HG03439 (cell line): Measurements from ENCODE around the gene ASB17.
A peak's percentile ranks its signal among the peaks of the same experiment; 100 is the strongest.
"Not testable (repeated sequence)": the region's sequence is repeated elsewhere in the genome, so short reads cannot be mapped to it uniquely, and the experiment has no call there.

Source experiments
- ATAC-seq: cut with Tn5 transposase; IDR thresholded peaks from one replicate; pipeline ENCODE4 v1.9.1; 2021; ENCODE audit warnings: mild to moderate bottlenecking, moderate library complexity; ENCODE audit not compliant: unreplicated experiment

ASB17 gene, protein sequence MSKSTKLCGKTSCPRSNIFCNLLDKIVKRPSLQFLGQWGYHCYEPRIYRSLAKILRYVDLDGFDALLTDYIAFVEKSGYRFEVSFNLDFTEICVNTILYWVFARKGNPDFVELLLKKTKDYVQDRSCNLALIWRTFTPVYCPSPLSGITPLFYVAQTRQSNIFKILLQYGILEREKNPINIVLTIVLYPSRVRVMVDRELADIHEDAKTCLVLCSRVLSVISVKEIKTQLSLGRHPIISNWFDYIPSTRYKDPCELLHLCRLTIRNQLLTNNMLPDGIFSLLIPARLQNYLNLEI

DNA sequence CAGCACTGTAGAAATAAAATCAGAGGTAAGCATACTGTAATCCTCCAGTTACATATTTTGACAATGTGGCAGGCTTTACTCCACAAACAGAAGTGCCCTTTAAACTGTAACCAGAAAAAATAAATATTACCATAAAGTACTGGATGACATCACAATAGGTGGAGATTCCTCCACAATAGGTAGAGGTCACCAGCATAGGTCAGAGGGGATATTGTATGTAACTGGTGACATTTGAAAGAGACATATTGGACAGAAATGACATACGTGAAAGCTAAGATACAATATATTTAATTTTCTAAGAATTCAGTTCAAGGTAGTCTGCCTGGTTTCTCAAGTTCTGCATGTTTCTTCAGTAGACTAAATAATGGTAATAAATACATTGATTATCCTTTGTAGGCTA lies at the start of gene ASB17:
Gene ASB17 (minus strand): TSS at position 101 of the 400 bp plus-strand sequence. CDS start 113 bp downstream, outside the sequence.
- no peak for ATAC-seq

DNA sequence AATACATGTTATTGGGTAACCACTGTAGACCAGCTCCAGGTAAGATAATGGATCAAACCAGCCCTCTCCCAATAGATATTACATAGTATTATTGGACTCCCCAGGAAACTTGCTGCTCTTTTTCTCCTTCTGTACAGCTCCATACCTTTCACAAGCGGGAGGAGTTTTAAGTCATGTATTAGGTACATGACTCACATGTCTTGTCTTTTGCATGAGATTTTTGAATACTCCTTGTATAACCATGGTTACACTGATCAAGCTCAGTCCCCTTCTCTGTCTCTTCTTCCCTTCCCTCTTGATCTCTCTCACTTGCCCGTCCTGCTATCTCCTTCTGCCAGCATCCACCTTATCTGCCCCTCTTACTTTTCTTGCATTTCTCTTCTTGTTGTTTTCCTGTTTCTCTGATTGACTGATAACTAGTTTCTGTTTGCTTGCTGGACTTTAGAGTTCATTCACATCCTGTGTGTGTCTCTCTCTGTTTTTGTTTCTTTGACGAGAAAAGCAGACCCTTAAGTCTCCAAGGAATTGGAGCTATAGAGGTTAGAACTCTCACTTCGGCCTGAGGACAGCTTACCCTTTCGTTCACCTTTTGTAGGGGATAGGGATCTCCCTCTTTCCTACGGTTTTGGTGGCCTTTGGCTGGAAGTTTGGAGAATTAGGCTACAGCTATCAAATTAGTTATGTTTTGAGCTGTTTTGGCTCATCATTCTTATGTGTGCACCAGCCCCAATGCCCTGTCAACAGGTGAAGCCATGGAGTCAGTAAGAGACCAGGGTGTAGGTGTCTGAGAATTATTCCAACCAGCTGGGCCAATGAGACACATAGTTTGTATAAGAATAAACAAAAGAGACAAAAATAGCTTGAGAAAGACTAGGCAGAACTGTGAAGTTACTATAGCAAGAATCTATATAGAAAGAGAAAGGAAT lies 49.0 kb upstream of the ASB17 start:
- ATAC-seq, result peak; percentile 38

- no peak for ATAC-seq
Observed at GRCh38 chr1:75970631-75971030, 38.4 kb upstream of the ASB17 start.

DNA sequence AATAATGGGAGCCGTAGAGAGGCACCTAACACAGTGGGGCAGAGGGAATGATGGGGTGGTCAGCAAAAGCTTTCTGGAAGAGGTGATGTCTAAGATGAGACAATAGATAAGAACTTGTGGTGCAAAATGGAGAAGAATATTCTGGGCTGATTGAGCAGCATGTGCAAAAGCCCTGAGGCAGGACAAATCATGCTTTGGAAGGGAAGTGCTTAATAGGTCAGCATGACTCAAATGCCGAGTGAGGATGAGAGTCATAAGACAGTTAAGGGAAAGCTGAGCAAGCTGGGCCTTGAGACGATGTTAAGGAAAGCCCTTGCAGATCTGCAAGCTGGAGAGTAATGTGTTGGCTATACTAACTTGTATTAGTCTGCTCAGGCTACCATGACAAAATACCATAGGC lies 37.3 kb upstream of the ASB17 start:
- ATAC-seq, result no peak

GRCh38 chr1:75967719-75968118 lies 35.5 kb upstream of the ASB17 start:
- ATAC-seq, result no peak

DNA sequence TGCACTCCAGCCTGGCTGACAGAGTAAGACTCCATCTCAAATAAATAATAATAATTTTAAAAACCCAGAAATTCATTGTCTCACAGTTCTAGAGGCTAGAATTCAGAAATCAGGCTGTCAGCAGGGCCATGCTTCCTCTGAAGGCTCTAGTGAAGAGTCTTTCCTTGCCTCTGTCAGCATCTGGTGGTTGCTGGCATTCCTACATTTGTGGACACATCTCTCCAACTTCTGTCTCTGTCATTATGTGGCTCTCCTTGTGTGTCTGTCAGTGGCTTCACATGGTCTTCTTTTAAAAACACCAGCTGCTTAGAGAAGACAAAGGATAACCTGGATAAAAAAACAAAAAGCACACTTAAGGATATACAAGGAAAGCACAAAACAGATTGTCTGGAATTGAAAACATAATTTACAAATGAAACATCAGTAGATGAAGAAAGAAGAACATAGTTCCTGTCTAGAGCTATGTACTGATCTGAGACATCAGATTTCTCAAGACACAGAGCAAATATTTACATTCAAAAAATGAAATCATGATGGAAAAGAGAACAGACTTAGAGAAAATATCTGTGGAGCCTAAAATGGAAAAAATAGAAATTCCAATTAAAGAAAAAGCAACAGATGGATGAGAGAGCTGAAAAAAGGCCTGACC lies 32.7 kb upstream of the ASB17 start:
- ATAC-seq, result no peak

GRCh38 chr1:75964110-75964759 lies 32.0 kb upstream of the ASB17 start:
- not testable (repeated sequence) for ATAC-seq

- ATAC-seq, result no peak
Observed at GRCh38 chr1:75954586-75954985, 22.4 kb upstream of the ASB17 start.

- no peak for ATAC-seq
Observed at GRCh38 chr1:75953461-75953860, 21.3 kb upstream of the ASB17 start.

- no peak for ATAC-seq
Observed at GRCh38 chr1:75952016-75952415, 19.8 kb upstream of the ASB17 start.

DNA sequence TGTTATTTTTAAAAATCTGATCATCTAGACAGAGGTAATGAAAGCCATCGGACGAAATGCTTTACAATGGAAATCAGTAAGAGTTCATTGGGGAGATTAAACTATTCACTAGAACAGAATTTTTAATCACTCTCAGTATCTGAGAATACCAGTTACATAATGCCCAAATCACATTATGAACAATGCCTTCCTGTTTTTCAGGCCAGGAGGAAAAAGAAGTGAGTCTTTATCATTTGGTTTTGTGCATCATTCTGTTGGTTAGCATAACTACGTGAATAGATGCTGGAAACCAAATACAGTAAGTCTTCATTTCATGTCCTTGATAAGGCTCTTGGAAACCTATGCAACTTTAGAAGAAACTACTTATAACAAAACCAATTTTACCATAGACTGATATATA lies 18.0 kb upstream of the ASB17 start:
- no peak for ATAC-seq

GRCh38 chr1:75943037-75943436 lies 10.8 kb upstream of the ASB17 start:
- not testable (repeated sequence) for ATAC-seq

DNA sequence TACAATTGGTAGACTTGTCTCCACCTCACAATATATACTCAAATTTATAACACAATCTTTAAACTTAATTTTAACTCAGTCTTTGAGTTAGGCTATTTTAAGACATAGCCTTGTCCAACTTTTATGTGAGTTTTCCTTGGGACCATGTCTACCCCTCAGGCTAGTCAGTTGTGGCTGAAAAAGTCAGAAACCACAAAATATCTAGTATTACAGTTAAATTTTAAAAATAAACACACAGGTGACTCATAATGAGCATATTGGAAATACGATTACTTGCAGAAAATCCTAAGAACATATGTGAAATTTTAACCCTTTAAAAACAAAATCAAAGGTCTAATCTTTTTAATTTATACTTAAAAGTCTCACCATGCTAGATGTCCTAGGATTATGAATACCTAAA lies 4.8 kb upstream of the ASB17 start:
- no peak for ATAC-seq

- no peak for ATAC-seq
Observed at GRCh38 chr1:75922698-75923097, 9.5 kb downstream of the ASB17 start.

GRCh38 chr1:75916834-75917233 lies 15.4 kb downstream of the ASB17 start:
- ATAC-seq, result no peak

- peak; percentile 70 for ATAC-seq
Observed at GRCh38 chr1:75908717-75909152, 23.5 kb downstream of the ASB17 start.

GRCh38 chr1:75901371-75901770 lies 30.8 kb downstream of the ASB17 start:
- no peak for ATAC-seq

- no peak for ATAC-seq
Observed at GRCh38 chr1:75884437-75884836, 47.8 kb downstream of the ASB17 start.

GRCh38 chr1:75879985-75880384 lies 52.2 kb downstream of the ASB17 start:
- ATAC-seq, result no peak

GRCh38 chr1:75870951-75871350 lies 61.3 kb downstream of the ASB17 start:
- no peak for ATAC-seq
